Anterior cingulate cortex (tissue), 58 donors: ENCODE data around the gene DGCR8.

Experiments used
- DNase-seq, 58 donors: peaks; one replicate each; lab custom pipeline; 2025; lab: John Stamatoyannopoulos, UW

Gene DGCR8

GRCh38 chr22:20133930-20134549 is 54.0 kb downstream of the DGCR8 start:
- no peak for DNase-seq

GRCh38 chr22:20135265-20135664 is 55.2 kb downstream of the DGCR8 start:
- DNase-seq: no peak

GRCh38 chr22:20135806-20136602 is 56.0 kb downstream of the DGCR8 start:
- DNase-seq: no peak

GRCh38 chr22:20136603-20136873 is 56.5 kb downstream of the DGCR8 start:
- DNase-seq: no peak

GRCh38 chr22:20137113-20137512 is 57.1 kb downstream of the DGCR8 start:
- DNase-seq: no peak

- DNase-seq: peak in 39 of 58 donors; percentile 20 to 74 (median 52)
Observed at GRCh38 chr22:20137671-20138416, 57.8 kb downstream of the DGCR8 start.

- peak in 28 of 58 donors; percentile 13 to 72 (median 56) for DNase-seq
Observed at GRCh38 chr22:20138417-20138738, 58.3 kb downstream of the DGCR8 start.

GRCh38 chr22:20138868-20139267 is 58.8 kb downstream of the DGCR8 start:
- DNase-seq: no peak

- DNase-seq: no peak
Observed at GRCh38 chr22:20139391-20140106, 59.5 kb downstream of the DGCR8 start.

- DNase-seq: no peak
Observed at GRCh38 chr22:20140107-20140445, 60.0 kb downstream of the DGCR8 start.

GRCh38 chr22:20140521-20140964 is 60.5 kb downstream of the DGCR8 start:
- DNase-seq: no peak

- DNase-seq: no peak
Observed at GRCh38 chr22:20141186-20142077, 61.4 kb downstream of the DGCR8 start.

GRCh38 chr22:20142711-20143621 is 62.9 kb downstream of the DGCR8 start:
- no peak for DNase-seq

- no peak for DNase-seq
Observed at GRCh38 chr22:20143883-20144665, 64.0 kb downstream of the DGCR8 start.

GRCh38 chr22:20145206-20145831 is 65.3 kb downstream of the DGCR8 start:
- no peak for DNase-seq

- DNase-seq: no peak
Observed at GRCh38 chr22:20145832-20146223, 65.8 kb downstream of the DGCR8 start.

- DNase-seq: no peak
Observed at GRCh38 chr22:20146777-20147176, 66.7 kb downstream of the DGCR8 start.
